ENCODE measurements around the gene WDR91.

The WDR91 gene

GRCh38 chr7:135211179-135211945 is at the start of gene WDR91:
TSS of gene WDR91 (minus strand) at chr7:135211526. CDS start at chr7:135211502, 24 bp downstream.
- Histone ChIP-seq H2AFZ (ENCODE audit: low read depth) (peak within 1 kb of the TSS; percentile 95), H3K27ac (peak within 1 kb of the TSS; percentile 14)
- TF ChIP-seq CTCF (conservative IDR thresholded peaks at IDR 0.05; ENCODE audit: low read depth, low read length) = no peak

GRCh38 chr7:135260470-135260869 is 49.1 kb upstream of the WDR91 start:
- Histone ChIP-seq H3K36me3 (ENCODE audit: insufficient read depth) (no peaks in the 10 kb centered on the region), H2AFZ (ENCODE audit: low read depth) (no peak overlapping the region), H4K20me1 (ENCODE audit: insufficient read depth) (no peaks in the 10 kb centered on the region), H3K79me2 (ENCODE audit: insufficient read depth, low read depth) (no peaks in the 10 kb centered on the region), H3K9ac (no peak overlapping the region), H3K4me2 (no peak overlapping the region), H3K4me3 (IDR thresholded peaks at IDR 0.05; ENCODE audit: insufficient read depth, low read depth, low read length) (no peak overlapping the region), H3K4me1 (ENCODE audit: low read depth, poor library complexity, severe bottlenecking) (no peaks in the 10 kb centered on the region), H3K27ac (no peak overlapping the region), H3K27me3 (ENCODE audit: insufficient read depth, low read depth) (no peaks in the 10 kb centered on the region)
- TF ChIP-seq CTCF (conservative IDR thresholded peaks at IDR 0.05; ENCODE audit: low read depth, low read length) = no peak

More at GRCh38 chr7:135211179-135211945, at the start of gene WDR91:
- Histone ChIP-seq H3K79me2 (ENCODE audit: insufficient read depth, low read depth) (no peaks in the 10 kb centered on the region), H3K27me3 (ENCODE audit: insufficient read depth, low read depth) (no peaks in the 10 kb centered on the region), H4K20me1 (ENCODE audit: insufficient read depth) (no peaks in the 10 kb centered on the region), H3K4me3 (IDR thresholded peaks at IDR 0.05; ENCODE audit: insufficient read depth, low read depth, low read length) (no peak within 1 kb of the TSS), H3K36me3 (ENCODE audit: insufficient read depth) (no peaks in the 10 kb centered on the region), H3K4me2 (peak within 1 kb of the TSS; percentile 58), H3K4me1 (ENCODE audit: low read depth, poor library complexity, severe bottlenecking) (peaks cover 10% of the 10 kb centered on the region), H3K9ac (peak within 1 kb of the TSS; percentile 79)

- Histone ChIP-seq H3K4me1 (ENCODE audit: low read depth, poor library complexity, severe bottlenecking) (no peaks in the 10 kb centered on the region), H2AFZ (ENCODE audit: low read depth) (no peak overlapping the region), H3K36me3 (ENCODE audit: insufficient read depth) (no peaks in the 10 kb centered on the region), H3K27me3 (ENCODE audit: insufficient read depth, low read depth) (no peaks in the 10 kb centered on the region), H3K4me2 (no peak overlapping the region), H4K20me1 (ENCODE audit: insufficient read depth) (no peaks in the 10 kb centered on the region), H3K79me2 (ENCODE audit: insufficient read depth, low read depth) (no peaks in the 10 kb centered on the region), H3K27ac (no peak overlapping the region), H3K9ac (no peak overlapping the region), H3K4me3 (IDR thresholded peaks at IDR 0.05; ENCODE audit: insufficient read depth, low read depth, low read length) (no peak overlapping the region)
- no peak for TF ChIP-seq CTCF (conservative IDR thresholded peaks at IDR 0.05; ENCODE audit: low read depth, low read length)
Observed at GRCh38 chr7:135259702-135260101, 48.4 kb upstream of the WDR91 start.

- no peak for TF ChIP-seq CTCF (conservative IDR thresholded peaks at IDR 0.05; ENCODE audit: low read depth, low read length)
- no peak overlapping the region for H2AFZ ChIP-seq (ENCODE audit: low read depth)
- H3K4me2 ChIP-seq = no peak overlapping the region
Observed at GRCh38 chr7:135258585-135258984, 47.3 kb upstream of the WDR91 start.

More at GRCh38 chr7:135258585-135258984, 47.3 kb upstream of the WDR91 start:
- H3K9ac ChIP-seq = no peak overlapping the region
- no peak overlapping the region for H3K4me3 ChIP-seq (IDR thresholded peaks at IDR 0.05; ENCODE audit: insufficient read depth, low read depth, low read length)
- no peaks in the 10 kb centered on the region for H3K79me2 ChIP-seq (ENCODE audit: insufficient read depth, low read depth)
- no peaks in the 10 kb centered on the region for H4K20me1 ChIP-seq (ENCODE audit: insufficient read depth)
- no peaks in the 10 kb centered on the region for H3K4me1 ChIP-seq (ENCODE audit: low read depth, poor library complexity, severe bottlenecking)
- H3K27me3 ChIP-seq (ENCODE audit: insufficient read depth, low read depth) = no peaks in the 10 kb centered on the region
- no peaks in the 10 kb centered on the region for H3K36me3 ChIP-seq (ENCODE audit: insufficient read depth)
- no peak overlapping the region for H3K27ac ChIP-seq

Data from KMS-11 (cell line).